ENCODE measurements around the gene ATP5PO. TPM values are rescaled to one million over a fixed set of nuclear protein-coding genes. Genes with fewer than 3 reads are reported as not detected.

The ATP5PO gene
- total and polyA plus RNA-seq, 2 of the 13 experiments (the other 11 are each of a cell fraction or from before 2014, with no cell fraction given): 256 to 297 TPM

DNA sequence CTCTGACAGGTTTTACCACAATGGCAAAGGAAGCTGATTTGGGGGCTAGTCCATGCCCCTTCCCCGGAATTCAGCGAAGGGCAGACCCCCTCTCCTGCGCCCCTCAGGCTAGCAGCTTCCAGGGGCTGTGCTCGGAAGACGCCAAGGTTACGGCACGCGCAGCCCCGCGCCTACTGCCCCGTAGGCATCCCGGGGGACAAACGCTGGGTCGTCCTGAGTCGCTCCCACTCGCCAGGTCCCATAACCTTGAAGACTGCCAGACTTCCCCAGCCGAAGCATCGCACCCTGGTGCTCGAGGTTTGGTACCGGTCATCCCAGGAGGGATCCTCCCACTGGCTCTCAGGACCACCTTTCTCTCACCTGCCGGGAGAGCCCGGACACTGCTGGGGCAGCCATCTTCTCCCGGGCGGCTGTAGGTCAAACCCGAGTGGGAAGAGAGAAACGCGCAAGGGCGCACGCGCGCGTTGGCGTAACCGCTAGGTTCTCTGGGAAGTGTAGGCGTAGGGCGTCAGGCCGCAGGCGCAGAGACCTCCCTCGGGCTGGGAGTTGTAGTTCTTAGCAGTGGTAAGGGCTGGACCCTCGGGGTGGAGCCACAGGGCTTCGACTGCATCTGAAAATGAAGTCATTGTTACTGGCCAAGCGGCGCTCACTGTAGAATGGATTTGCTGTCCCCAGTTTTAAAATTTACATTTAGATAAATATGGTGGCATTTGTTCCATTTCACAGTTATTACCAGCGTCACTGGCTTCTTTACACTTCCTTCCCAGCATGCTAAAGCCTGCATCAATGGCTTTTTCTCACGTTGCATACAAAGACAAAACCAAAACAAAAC lies at the start of gene ATP5PO (continued):
- TF ChIP-seq, protein P1, sequence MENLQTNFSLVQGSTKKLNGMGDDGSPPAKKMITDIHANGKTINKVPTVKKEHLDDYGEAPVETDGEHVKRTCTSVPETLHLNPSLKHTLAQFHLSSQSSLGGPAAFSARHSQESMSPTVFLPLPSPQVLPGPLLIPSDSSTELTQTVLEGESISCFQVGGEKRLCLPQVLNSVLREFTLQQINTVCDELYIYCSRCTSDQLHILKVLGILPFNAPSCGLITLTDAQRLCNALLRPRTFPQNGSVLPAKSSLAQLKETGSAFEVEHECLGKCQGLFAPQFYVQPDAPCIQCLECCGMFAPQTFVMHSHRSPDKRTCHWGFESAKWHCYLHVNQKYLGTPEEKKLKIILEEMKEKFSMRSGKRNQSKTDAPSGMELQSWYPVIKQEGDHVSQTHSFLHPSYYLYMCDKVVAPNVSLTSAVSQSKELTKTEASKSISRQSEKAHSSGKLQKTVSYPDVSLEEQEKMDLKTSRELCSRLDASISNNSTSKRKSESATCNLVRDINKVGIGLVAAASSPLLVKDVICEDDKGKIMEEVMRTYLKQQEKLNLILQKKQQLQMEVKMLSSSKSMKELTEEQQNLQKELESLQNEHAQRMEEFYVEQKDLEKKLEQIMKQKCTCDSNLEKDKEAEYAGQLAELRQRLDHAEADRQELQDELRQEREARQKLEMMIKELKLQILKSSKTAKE (CRISPR knock-in tag; IDR thresholded peaks at IDR 0.05; ENCODE audit: borderline replicate concordance): 0 out of 2 replicates have a peak, but pooled peaks have one; percentile 16
- no peak for TF ChIP-seq ZNF703 (CRISPR knock-in tag; IDR thresholded peaks at IDR 0.05; ENCODE audit: borderline replicate concordance)
- peak; percentile 10; the same call in 1 of the 2 replicates for TF ChIP-seq NCOA2 (CRISPR knock-in tag; IDR thresholded peaks at IDR 0.05)
- TF ChIP-seq, protein P2, sequence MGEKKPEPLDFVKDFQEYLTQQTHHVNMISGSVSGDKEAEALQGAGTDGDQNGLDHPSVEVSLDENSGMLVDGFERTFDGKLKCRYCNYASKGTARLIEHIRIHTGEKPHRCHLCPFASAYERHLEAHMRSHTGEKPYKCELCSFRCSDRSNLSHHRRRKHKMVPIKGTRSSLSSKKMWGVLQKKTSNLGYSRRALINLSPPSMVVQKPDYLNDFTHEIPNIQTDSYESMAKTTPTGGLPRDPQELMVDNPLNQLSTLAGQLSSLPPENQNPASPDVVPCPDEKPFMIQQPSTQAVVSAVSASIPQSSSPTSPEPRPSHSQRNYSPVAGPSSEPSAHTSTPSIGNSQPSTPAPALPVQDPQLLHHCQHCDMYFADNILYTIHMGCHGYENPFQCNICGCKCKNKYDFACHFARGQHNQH (CRISPR knock-in tag; IDR thresholded peaks at IDR 0.05): no peak
- peak; percentile 60 for TF ChIP-seq HNRNPLL (IDR thresholded peaks at IDR 0.05; ENCODE audit: low read depth, low read length, poor library complexity, severe bottlenecking)
- TF ChIP-seq NCOA5 (CRISPR knock-in tag; IDR thresholded peaks at IDR 0.05): no peak
- TF ChIP-seq, protein P3, sequence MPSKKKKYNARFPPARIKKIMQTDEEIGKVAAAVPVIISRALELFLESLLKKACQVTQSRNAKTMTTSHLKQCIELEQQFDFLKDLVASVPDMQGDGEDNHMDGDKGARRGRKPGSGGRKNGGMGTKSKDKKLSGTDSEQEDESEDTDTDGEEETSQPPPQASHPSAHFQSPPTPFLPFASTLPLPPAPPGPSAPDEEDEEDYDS (CRISPR knock-in tag; IDR thresholded peaks at IDR 0.05): peak; percentile 28; the same call in 1 of the 2 replicates
- no peak for TF ChIP-seq REXO4 (CRISPR knock-in tag; IDR thresholded peaks at IDR 0.05; ENCODE audit: borderline replicate concordance)
- peak; percentile 28; the same call in 1 of the 2 replicates for TF ChIP-seq FOXC1 (CRISPR knock-in tag; IDR thresholded peaks at IDR 0.05; ENCODE audit: borderline replicate concordance)
- TF ChIP-seq HNF4G (IDR thresholded peaks at IDR 0.05; ENCODE audit: borderline replicate concordance, low read depth, low read length): no peak
- TF ChIP-seq HNF4G (CRISPR knock-in tag; IDR thresholded peaks at IDR 0.05; ENCODE audit: borderline replicate concordance, low read depth): no peak
- no peak for TF ChIP-seq NFRKB (IDR thresholded peaks at IDR 0.05)
- peak; percentile 35; the same call in 1 of the 2 replicates for TF ChIP-seq CEBPG (CRISPR knock-in tag; IDR thresholded peaks at IDR 0.05)
- peak; percentile 64 for TF ChIP-seq RBM39 (IDR thresholded peaks at IDR 0.05; ENCODE audit: low read depth, low read length, poor library complexity, severe bottlenecking)
- TF ChIP-seq ZNF607 (CRISPR knock-in tag; IDR thresholded peaks at IDR 0.05; ENCODE audit: borderline replicate concordance): no peak
- TF ChIP-seq, protein P4, sequence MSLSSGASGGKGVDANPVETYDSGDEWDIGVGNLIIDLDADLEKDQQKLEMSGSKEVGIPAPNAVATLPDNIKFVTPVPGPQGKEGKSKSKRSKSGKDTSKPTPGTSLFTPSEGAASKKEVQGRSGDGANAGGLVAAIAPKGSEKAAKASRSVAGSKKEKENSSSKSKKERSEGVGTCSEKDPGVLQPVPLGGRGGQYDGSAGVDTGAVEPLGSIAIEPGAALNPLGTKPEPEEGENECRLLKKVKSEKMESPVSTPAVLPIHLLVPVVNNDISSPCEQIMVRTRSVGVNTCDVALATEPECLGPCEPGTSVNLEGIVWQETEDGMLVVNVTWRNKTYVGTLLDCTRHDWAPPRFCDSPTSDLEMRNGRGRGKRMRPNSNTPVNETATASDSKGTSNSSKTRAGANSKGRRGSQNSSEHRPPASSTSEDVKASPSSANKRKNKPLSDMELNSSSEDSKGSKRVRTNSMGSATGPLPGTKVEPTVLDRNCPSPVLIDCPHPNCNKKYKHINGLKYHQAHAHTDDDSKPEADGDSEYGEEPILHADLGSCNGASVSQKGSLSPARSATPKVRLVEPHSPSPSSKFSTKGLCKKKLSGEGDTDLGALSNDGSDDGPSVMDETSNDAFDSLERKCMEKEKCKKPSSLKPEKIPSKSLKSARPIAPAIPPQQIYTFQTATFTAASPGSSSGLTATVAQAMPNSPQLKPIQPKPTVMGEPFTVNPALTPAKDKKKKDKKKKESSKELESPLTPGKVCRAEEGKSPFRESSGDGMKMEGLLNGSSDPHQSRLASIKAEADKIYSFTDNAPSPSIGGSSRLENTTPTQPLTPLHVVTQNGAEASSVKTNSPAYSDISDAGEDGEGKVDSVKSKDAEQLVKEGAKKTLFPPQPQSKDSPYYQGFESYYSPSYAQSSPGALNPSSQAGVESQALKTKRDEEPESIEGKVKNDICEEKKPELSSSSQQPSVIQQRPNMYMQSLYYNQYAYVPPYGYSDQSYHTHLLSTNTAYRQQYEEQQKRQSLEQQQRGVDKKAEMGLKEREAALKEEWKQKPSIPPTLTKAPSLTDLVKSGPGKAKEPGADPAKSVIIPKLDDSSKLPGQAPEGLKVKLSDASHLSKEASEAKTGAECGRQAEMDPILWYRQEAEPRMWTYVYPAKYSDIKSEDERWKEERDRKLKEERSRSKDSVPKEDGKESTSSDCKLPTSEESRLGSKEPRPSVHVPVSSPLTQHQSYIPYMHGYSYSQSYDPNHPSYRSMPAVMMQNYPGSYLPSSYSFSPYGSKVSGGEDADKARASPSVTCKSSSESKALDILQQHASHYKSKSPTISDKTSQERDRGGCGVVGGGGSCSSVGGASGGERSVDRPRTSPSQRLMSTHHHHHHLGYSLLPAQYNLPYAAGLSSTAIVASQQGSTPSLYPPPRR (CRISPR knock-in tag; IDR thresholded peaks at IDR 0.05; ENCODE audit: borderline replicate concordance): no peak
- no peak for TF ChIP-seq SMARCC2 (IDR thresholded peaks at IDR 0.05)
- peak; percentile 68 for TF ChIP-seq SRSF1 (optimal IDR thresholded peaks at IDR 0.05; ENCODE audit: low read depth, low read length)
- no peak for TF ChIP-seq ZNF773 (CRISPR knock-in tag; IDR thresholded peaks at IDR 0.05; ENCODE audit: borderline replicate concordance)
- TF ChIP-seq ZNF138 (CRISPR knock-in tag; IDR thresholded peaks at IDR 0.05; ENCODE audit: low read depth): no peak; the same call in 1 of the 2 replicates
- TF ChIP-seq PITX1 (CRISPR knock-in tag; IDR thresholded peaks at IDR 0.05): no peak
